ENCODE data around the gene NUDT14.

NUDT14 gene

GRCh38 chr14:105221598-105222178, 40.6 kb upstream of the NUDT14 start:
- no peak for DNase-seq
- Histone ChIP-seq H3K4ac (ENCODE audit: low read depth, low read length) (no peak overlapping the region), H4K8ac (ENCODE audit: low read depth, low read length) (no peak overlapping the region), H3K27ac (ENCODE audit: low read depth, low read length) (no peak overlapping the region), H2AK5ac (ENCODE audit: low read length) (no peak overlapping the region), H3K9me3 (ENCODE audit: insufficient read depth, low read depth, low read length) (peaks cover 4% of the 10 kb centered on the region), H3K18ac (ENCODE audit: low read length) (no peak overlapping the region), H3K9ac (ENCODE audit: low read length) (no peak overlapping the region), H3K4me3 (ENCODE audit: low read depth, low read length) (no peak overlapping the region), H3K23ac (ENCODE audit: low read length) (no peak overlapping the region), H3K79me1 (ENCODE audit: low read length) (no peaks in the 10 kb centered on the region), H3K27me3 (ENCODE audit: insufficient read depth, low read length) (no peaks in the 10 kb centered on the region), H4K91ac (ENCODE audit: low read depth, low read length) (no peak overlapping the region), H3K14ac (ENCODE audit: low read length) (no peak overlapping the region), H2BK120ac (ENCODE audit: insufficient read depth, low read length, poor library complexity) (no peak overlapping the region), H3K79me2 (ENCODE audit: control insufficient read depth, insufficient read depth, low read length, poor library complexity) (no peaks in the 10 kb centered on the region), H2AFZ (ENCODE audit: insufficient read depth, low read length, poor library complexity) (no peak overlapping the region), H3K36me3 (ENCODE audit: control insufficient read depth in 1 of 2, insufficient read depth in 2 of 2, low read length in 2 of 2) (peaks cover 50 to 55% of the 10 kb centered on the region in 2 experiments), H2BK5ac (ENCODE audit: low read depth, low read length, poor library complexity) (no peak overlapping the region), H3K4me1 (ENCODE audit: control insufficient read depth in 1 of 2, insufficient read depth in 2 of 2, low read length in 2 of 2) (no peaks in the 10 kb centered on the region), H4K12ac (ENCODE audit: low read depth, low read length) (no peak overlapping the region), H3K4me2 (ENCODE audit: low read length) (no peak overlapping the region), H2BK12ac (ENCODE audit: low read length) (no peak overlapping the region)
- no CpG with 5 or more reads among the region's 27 CpGs for WGBS (ENCODE audit: extremely low coverage, insufficient coverage, insufficient read length)

GRCh38 chr14:105220699-105221597, 39.8 kb upstream of the NUDT14 start:
- Histone ChIP-seq H3K27me3 (ENCODE audit: insufficient read depth, low read length) (no peaks in the 10 kb centered on the region), H3K9me3 (ENCODE audit: insufficient read depth, low read depth, low read length) (peaks cover 6% of the 10 kb centered on the region), H3K23ac (ENCODE audit: low read length) (no peak overlapping the region), H3K18ac (ENCODE audit: low read length) (no peak overlapping the region), H3K27ac (ENCODE audit: low read depth, low read length) (no peak overlapping the region), H3K4me3 (ENCODE audit: low read depth, low read length) (no peak overlapping the region), H2BK120ac (ENCODE audit: insufficient read depth, low read length, poor library complexity) (no peak overlapping the region), H3K79me1 (ENCODE audit: low read length) (no peaks in the 10 kb centered on the region), H3K9ac (ENCODE audit: low read length) (no peak overlapping the region), H3K4me2 (ENCODE audit: low read length) (no peak overlapping the region), H3K4ac (ENCODE audit: low read depth, low read length) (no peak overlapping the region), H2AK5ac (ENCODE audit: low read length) (no peak overlapping the region), H3K79me2 (ENCODE audit: control insufficient read depth, insufficient read depth, low read length, poor library complexity) (no peaks in the 10 kb centered on the region), H2AFZ (ENCODE audit: insufficient read depth, low read length, poor library complexity) (no peak overlapping the region), H4K12ac (ENCODE audit: low read depth, low read length) (no peak overlapping the region), H2BK5ac (ENCODE audit: low read depth, low read length, poor library complexity) (no peak overlapping the region), H3K14ac (ENCODE audit: low read length) (no peak overlapping the region), H3K4me1 (ENCODE audit: control insufficient read depth in 1 of 2, insufficient read depth in 2 of 2, low read length in 2 of 2) (no peaks in the 10 kb centered on the region), H3K36me3 (ENCODE audit: control insufficient read depth in 1 of 2, insufficient read depth in 2 of 2, low read length in 2 of 2) (peaks cover 45 to 50% of the 10 kb centered on the region in 2 experiments), H4K8ac (ENCODE audit: low read depth, low read length) (no peak overlapping the region), H4K91ac (ENCODE audit: low read depth, low read length) (no peak overlapping the region), H2BK12ac (ENCODE audit: low read length) (no peak overlapping the region)
- DNase-seq: no peak
- WGBS (ENCODE audit: extremely low coverage, insufficient coverage, insufficient read length): no CpG with 5 or more reads among the region's 29 CpGs

GRCh38 chr14:105219753-105220152, 38.6 kb upstream of the NUDT14 start:
- Histone ChIP-seq H3K4me3 (ENCODE audit: low read depth, low read length) (no peak overlapping the region), H3K4me2 (ENCODE audit: low read length) (no peak overlapping the region)

GRCh38 chr14:105219043-105219612, 38.0 kb upstream of the NUDT14 start:
- no peak overlapping the region for H3K4me2 ChIP-seq (ENCODE audit: low read length)
- H2BK120ac ChIP-seq (ENCODE audit: insufficient read depth, low read length, poor library complexity): no peak overlapping the region
- H2AK5ac ChIP-seq (ENCODE audit: low read length): no peak overlapping the region
- no peak overlapping the region for H3K9ac ChIP-seq (ENCODE audit: low read length)
- H3K27me3 ChIP-seq (ENCODE audit: insufficient read depth, low read length): no peaks in the 10 kb centered on the region
- H3K4me1 ChIP-seq (ENCODE audit: control insufficient read depth in 1 of 2, insufficient read depth in 2 of 2, low read length in 2 of 2): no peaks in the 10 kb centered on the region
- H3K9me3 ChIP-seq (ENCODE audit: insufficient read depth, low read depth, low read length): peaks cover 12% of the 10 kb centered on the region
- H2AFZ ChIP-seq (ENCODE audit: insufficient read depth, low read length, poor library complexity): no peak overlapping the region
- DNase-seq: no peak
- H3K14ac ChIP-seq (ENCODE audit: low read length): no peak overlapping the region
- no peak overlapping the region for H2BK5ac ChIP-seq (ENCODE audit: low read depth, low read length, poor library complexity)
- no peak overlapping the region for H3K18ac ChIP-seq (ENCODE audit: low read length)
- H4K8ac ChIP-seq (ENCODE audit: low read depth, low read length): no peak overlapping the region
- H4K91ac ChIP-seq (ENCODE audit: low read depth, low read length): no peak overlapping the region
- no CpG with 5 or more reads among the region's 29 CpGs for WGBS (ENCODE audit: extremely low coverage, insufficient coverage, insufficient read length)
- H3K4ac ChIP-seq (ENCODE audit: low read depth, low read length): no peak overlapping the region
- H3K27ac ChIP-seq (ENCODE audit: low read depth, low read length): no peak overlapping the region
- no peaks in the 10 kb centered on the region for H3K79me1 ChIP-seq (ENCODE audit: low read length)
- H3K79me2 ChIP-seq (ENCODE audit: control insufficient read depth, insufficient read depth, low read length, poor library complexity): no peaks in the 10 kb centered on the region
- no peak overlapping the region for H2BK12ac ChIP-seq (ENCODE audit: low read length)
- peaks cover 41 to 52% of the 10 kb centered on the region in 2 experiments for H3K36me3 ChIP-seq (ENCODE audit: control insufficient read depth in 1 of 2, insufficient read depth in 2 of 2, low read length in 2 of 2)
- no peak overlapping the region for H3K23ac ChIP-seq (ENCODE audit: low read length)
- no peak overlapping the region for H4K12ac ChIP-seq (ENCODE audit: low read depth, low read length)
- H3K4me3 ChIP-seq (ENCODE audit: low read depth, low read length): no peak overlapping the region

More at GRCh38 chr14:105219753-105220152, 38.6 kb upstream of the NUDT14 start:
- peaks cover 12% of the 10 kb centered on the region for H3K9me3 ChIP-seq (ENCODE audit: insufficient read depth, low read depth, low read length)
- H2AFZ ChIP-seq (ENCODE audit: insufficient read depth, low read length, poor library complexity): no peak overlapping the region
- H2BK12ac ChIP-seq (ENCODE audit: low read length): no peak overlapping the region
- H3K23ac ChIP-seq (ENCODE audit: low read length): no peak overlapping the region
- H2BK5ac ChIP-seq (ENCODE audit: low read depth, low read length, poor library complexity): no peak overlapping the region
- no peaks in the 10 kb centered on the region for H3K27me3 ChIP-seq (ENCODE audit: insufficient read depth, low read length)
- H3K79me1 ChIP-seq (ENCODE audit: low read length): no peaks in the 10 kb centered on the region
- H3K4me1 ChIP-seq (ENCODE audit: control insufficient read depth in 1 of 2, insufficient read depth in 2 of 2, low read length in 2 of 2): no peaks in the 10 kb centered on the region
- H3K36me3 ChIP-seq (ENCODE audit: control insufficient read depth in 1 of 2, insufficient read depth in 2 of 2, low read length in 2 of 2): peaks cover 41 to 52% of the 10 kb centered on the region in 2 experiments
- no peak overlapping the region for H2AK5ac ChIP-seq (ENCODE audit: low read length)
- H3K4ac ChIP-seq (ENCODE audit: low read depth, low read length): no peak overlapping the region
- no CpG with 5 or more reads among the region's 17 CpGs for WGBS (ENCODE audit: extremely low coverage, insufficient coverage, insufficient read length)
- no peak for DNase-seq
- H3K27ac ChIP-seq (ENCODE audit: low read depth, low read length): no peak overlapping the region
- H4K12ac ChIP-seq (ENCODE audit: low read depth, low read length): no peak overlapping the region
- H3K9ac ChIP-seq (ENCODE audit: low read length): no peak overlapping the region
- H3K79me2 ChIP-seq (ENCODE audit: control insufficient read depth, insufficient read depth, low read length, poor library complexity): no peaks in the 10 kb centered on the region
- H4K91ac ChIP-seq (ENCODE audit: low read depth, low read length): no peak overlapping the region
- no peak overlapping the region for H4K8ac ChIP-seq (ENCODE audit: low read depth, low read length)
- no peak overlapping the region for H2BK120ac ChIP-seq (ENCODE audit: insufficient read depth, low read length, poor library complexity)
- H3K14ac ChIP-seq (ENCODE audit: low read length): no peak overlapping the region
- H3K18ac ChIP-seq (ENCODE audit: low read length): no peak overlapping the region
